Muscle of leg (tissue), 11 donors: ENCODE measurements around the gene ABCF1. TPM values are rescaled to one million over a fixed set of nuclear protein-coding genes. Genes with fewer than 3 reads are reported as not detected.

Source experiments
- DNase-seq: peaks from one replicate; pipeline ENCODE4 v3.0.0; 2013
- H3K27ac ChIP-seq: one replicate; pipeline ENCODE4 v1.5.1; 2013; ENCODE audit warnings: mild to moderate bottlenecking, low read length, control low read depth
- H3K27me3 ChIP-seq: one replicate; pipeline ENCODE4 v1.6.1; 2013; ENCODE audit warnings: low read length; ENCODE audit not compliant: control insufficient read depth, insufficient read depth
- H3K36me3 ChIP-seq: one replicate; pipeline ENCODE4 v1.6.1; 2013; ENCODE audit warnings: low read length; ENCODE audit not compliant: control insufficient read depth, insufficient read depth
- H3K4me1 ChIP-seq: one replicate; pipeline ENCODE4 v1.6.1; 2013; ENCODE audit warnings: low read length; ENCODE audit not compliant: control insufficient read depth, insufficient read depth
- H3K4me3 ChIP-seq: one replicate; pipeline ENCODE4 v1.5.1; 2013; ENCODE audit warnings: low read length, control low read depth
- H3K9me3 ChIP-seq: replicated peaks from 2 replicates; pipeline ENCODE4 v1.6.1; 2013; ENCODE audit warnings: low read depth, low read length; ENCODE audit not compliant: control insufficient read depth
- WGBS: methylation state at CpG from one replicate; pipeline ENCODE4 v1.1.5; 2013; ENCODE audit warnings: missing lambda C conversion rate; ENCODE audit not compliant: insufficient coverage; 5-methylcytosine and 5-hydroxymethylcytosine counted together
- polyA plus RNA-seq, 8 donors: library from polyadenylated mRNA; unstranded; fragments of 120-200 nt; gene quantifications; one replicate each; pipeline versions ENCODE4 v1.2.1 to v1.2.3, GENCODE V29; 2013; ENCODE audit warnings: inconsistent platforms in 1 of 8, low replicate concordance in 1 of 8; ENCODE audit not compliant: insufficient read length in 8 of 8, insufficient read depth in 1 of 8
- total RNA-seq: library from RNA; stranded (reverse); fragments of 120-200 nt; gene quantifications from one replicate; pipeline ENCODE4 v1.2.4, GENCODE V29; 2013

Gene ABCF1
- total and polyA plus RNA-seq, 9 donors, result 26.6 to 56.1 (median 50.4) TPM

GRCh38 chr6:30542915-30543314 is 28.3 kb upstream of the ABCF1 start:
- H3K27ac ChIP-seq, result peak overlapping the region; percentile 17
- no peaks in the 10 kb centered on the region for H3K9me3 ChIP-seq
- no peak for DNase-seq
- no peak overlapping the region for H3K4me3 ChIP-seq
- H3K36me3 ChIP-seq, result peaks cover 22% of the 10 kb centered on the region
- H3K27me3 ChIP-seq, result peaks cover 2% of the 10 kb centered on the region
- WGBS, result no CpG with 5 or more reads among the region's 1 CpG
- peaks cover 9% of the 10 kb centered on the region for H3K4me1 ChIP-seq

DNA sequence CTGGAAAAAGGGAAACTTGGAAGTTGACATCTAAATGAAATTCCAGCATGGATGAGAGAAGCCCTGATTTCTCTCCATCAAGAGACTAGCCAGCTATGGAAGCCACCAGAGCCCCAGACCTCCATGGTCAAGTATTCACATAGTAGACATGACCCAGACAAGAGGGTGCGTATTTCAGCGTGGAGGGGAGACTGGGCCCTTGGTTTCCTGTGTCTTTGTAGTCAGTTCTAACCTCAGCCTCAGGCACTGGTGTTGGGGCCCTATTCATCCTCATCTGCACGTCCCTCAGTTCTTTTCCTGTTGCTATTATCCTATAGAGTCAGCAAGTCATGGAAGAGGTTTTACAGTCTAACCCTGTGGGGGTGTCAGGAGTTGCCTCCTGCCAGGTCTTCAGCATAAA is 27.4 kb upstream of the ABCF1 start:
- H3K27me3 ChIP-seq, result peaks cover 2% of the 10 kb centered on the region
- H3K9me3 ChIP-seq, result no peaks in the 10 kb centered on the region

GRCh38 chr6:30544666-30545272 is 26.5 kb upstream of the ABCF1 start:
- peak; percentile 70 for DNase-seq
- peaks cover 37% of the 10 kb centered on the region for H3K36me3 ChIP-seq
- H3K27ac ChIP-seq, result no peak overlapping the region
- WGBS, result 45% methylated on average over 5 of the region's 6 CpGs
- no peaks in the 10 kb centered on the region for H3K9me3 ChIP-seq
- peaks cover 9% of the 10 kb centered on the region for H3K4me1 ChIP-seq
- no peak overlapping the region for H3K4me3 ChIP-seq
- peaks cover 2% of the 10 kb centered on the region for H3K27me3 ChIP-seq

More for the DNA sequence above, 27.4 kb upstream of the ABCF1 start:
- WGBS, result no CpG with 5 or more reads among the region's 3 CpGs
- H3K4me3 ChIP-seq, result no peak overlapping the region
- no peak overlapping the region for H3K27ac ChIP-seq
- no peak for DNase-seq
- H3K36me3 ChIP-seq, result peaks cover 30% of the 10 kb centered on the region
- H3K4me1 ChIP-seq, result peaks cover 9% of the 10 kb centered on the region

- no peak for DNase-seq
- peaks cover 58% of the 10 kb centered on the region for H3K36me3 ChIP-seq
- H3K4me1 ChIP-seq, result peaks cover 4% of the 10 kb centered on the region
- no peak overlapping the region for H3K4me3 ChIP-seq
- H3K27ac ChIP-seq, result no peak overlapping the region
- 97% methylated on average over 4 of the region's 6 CpGs for WGBS
- H3K27me3 ChIP-seq, result peaks cover 2% of the 10 kb centered on the region
- no peaks in the 10 kb centered on the region for H3K9me3 ChIP-seq
Observed at GRCh38 chr6:30547454-30547853, 23.8 kb upstream of the ABCF1 start.

DNA sequence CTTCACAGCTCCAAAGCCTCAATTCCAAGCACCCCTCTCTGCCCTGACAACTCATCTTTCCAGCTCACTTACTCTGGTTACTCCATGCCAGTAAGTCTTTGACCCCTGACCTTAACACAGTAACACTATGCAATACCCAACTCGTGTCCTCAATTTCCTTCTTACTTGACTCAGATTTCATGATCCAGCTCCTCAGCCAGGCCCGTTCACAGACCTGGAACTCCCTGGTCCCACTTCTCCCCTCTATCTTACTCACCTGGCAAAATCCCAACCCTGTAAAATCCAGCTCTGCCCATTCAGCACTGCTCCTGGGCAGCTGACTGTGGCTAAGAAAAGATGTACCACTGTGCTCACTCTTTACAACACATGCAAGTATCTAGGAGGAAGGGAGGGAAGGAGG is 22.9 kb upstream of the ABCF1 start:
- H3K4me1 ChIP-seq, result no peaks in the 10 kb centered on the region
- H3K27ac ChIP-seq, result no peak overlapping the region
- no peaks in the 10 kb centered on the region for H3K27me3 ChIP-seq
- H3K4me3 ChIP-seq, result no peak overlapping the region
- 72% methylated on average over 2 of the region's 2 CpGs for WGBS
- peaks cover 67% of the 10 kb centered on the region for H3K36me3 ChIP-seq
- H3K9me3 ChIP-seq, result no peaks in the 10 kb centered on the region
- DNase-seq, result no peak

- no peaks in the 10 kb centered on the region for H3K9me3 ChIP-seq
- H3K4me1 ChIP-seq, result peaks cover 22% of the 10 kb centered on the region
- no peak overlapping the region for H3K4me3 ChIP-seq
- peaks cover 46% of the 10 kb centered on the region for H3K36me3 ChIP-seq
- 86% methylated on average over 2 of the region's 4 CpGs for WGBS
- no peaks in the 10 kb centered on the region for H3K27me3 ChIP-seq
- no peak overlapping the region for H3K27ac ChIP-seq
- DNase-seq, result no peak
Observed at GRCh38 chr6:30554404-30554803, 16.8 kb upstream of the ABCF1 start.

DNA sequence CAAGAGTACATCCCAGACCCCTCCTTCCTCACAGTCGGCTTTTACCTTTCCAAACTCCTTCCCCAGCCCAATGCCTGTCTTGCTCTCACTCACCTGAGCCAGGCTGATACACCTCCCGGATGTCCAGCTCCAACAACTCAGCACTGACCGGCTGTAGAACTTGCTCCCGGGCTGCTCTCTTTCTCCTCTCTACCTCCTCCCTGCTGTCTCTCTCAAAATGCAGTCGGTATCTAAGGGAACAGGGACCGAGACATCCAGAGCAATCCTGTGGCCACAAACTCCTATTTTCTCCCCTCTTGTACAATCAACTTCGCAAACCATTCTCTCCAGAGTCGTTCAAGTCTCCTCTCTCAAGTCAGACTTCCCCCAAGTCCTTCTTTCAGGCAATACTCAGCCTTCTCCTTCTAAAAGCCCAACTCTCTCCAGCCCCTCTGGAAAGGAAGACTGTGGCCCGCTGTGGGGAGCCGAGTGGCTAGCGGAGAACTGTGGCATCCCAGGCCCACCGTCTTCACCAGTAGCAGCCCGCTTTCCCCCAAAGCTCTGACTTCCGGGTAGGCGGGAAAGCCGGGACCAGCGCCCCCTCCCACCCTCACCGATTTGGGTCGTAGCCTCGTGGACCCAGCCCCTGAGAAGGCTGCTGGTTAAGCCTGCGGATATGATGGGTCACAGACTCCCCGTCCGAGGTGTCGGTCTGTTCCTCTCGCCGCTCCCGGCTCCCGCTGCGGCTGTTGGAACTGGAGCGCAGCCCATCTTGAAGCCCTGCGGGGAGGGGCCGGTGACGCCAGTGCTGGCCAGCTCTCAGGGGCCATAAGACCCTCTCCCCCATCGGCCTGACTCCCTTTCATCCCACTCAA is 16.1 kb upstream of the ABCF1 start:
- no peak for DNase-seq
- peaks cover 22% of the 10 kb centered on the region for H3K4me1 ChIP-seq

DNA sequence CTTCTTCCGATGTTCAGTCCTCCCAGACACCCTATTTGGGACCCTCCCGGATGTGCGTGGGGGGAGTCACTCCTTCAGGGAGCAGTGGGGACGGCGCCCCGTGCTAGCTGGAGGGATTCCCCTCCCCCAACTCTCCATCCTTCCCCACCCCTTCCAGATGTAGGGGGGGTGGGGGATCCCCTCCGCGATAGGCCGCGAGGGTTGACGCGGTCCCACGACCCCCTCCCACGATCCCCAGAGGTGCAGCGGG is 15.5 kb upstream of the ABCF1 start:
- peaks cover 35% of the 10 kb centered on the region for H3K36me3 ChIP-seq
- WGBS, result 0% methylated on average over 3 of the region's 15 CpGs
- DNase-seq, result no peak

More for the DNA sequence above, 16.1 kb upstream of the ABCF1 start:
- 5% methylated on average over 32 of the region's 34 CpGs for WGBS
- Histone ChIP-seq H3K27me3 (no peaks in the 10 kb centered on the region), H3K27ac (peak overlapping the region; percentile 99), H3K36me3 (peaks cover 41% of the 10 kb centered on the region), H3K9me3 (no peaks in the 10 kb centered on the region), H3K4me3 (peak overlapping the region; percentile 99)

DNA sequence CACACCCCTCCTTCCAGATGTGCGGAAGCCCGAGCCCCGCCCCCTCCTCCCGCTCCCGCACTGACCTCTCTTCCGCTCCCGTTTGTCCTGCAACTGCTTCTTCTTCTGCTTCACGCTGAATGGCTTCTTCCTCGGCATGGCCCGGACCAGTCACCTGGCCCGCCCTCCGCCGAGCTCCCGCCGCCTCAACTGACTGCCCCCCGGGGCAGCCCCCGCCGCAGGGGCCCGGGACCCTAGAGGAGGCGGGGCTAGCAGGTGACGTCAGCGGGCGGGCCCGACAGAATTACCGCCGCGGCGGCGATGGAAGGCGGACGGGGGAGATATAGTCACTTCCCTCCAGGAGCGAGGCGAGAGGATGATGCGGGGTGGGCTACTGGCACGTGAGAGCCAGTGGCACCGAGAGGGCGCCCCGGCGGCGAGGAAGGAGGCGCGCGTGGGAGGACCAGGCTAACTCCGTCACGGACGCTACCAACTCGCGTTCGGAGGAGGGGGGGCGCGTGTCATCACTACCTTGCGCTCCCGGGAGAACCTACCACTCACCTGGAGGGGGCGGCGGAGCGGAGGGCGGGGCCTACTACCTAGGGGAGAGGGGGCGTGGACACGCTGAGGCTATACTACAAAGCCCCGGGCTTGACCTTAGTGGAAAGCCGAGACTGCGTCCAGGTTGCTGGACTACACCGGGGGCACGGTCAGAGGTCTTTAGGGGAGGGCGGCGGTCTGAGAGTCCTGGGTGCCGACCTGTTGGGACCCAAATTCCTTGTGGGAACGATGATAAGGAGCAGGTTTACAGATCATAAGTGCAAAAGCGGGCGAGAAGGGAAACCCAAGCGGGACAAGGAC is 15.0 kb upstream of the ABCF1 start, which contains the start of gene GNL1:
GNL1 (minus strand) TSS at position 424 of the 840 bp plus-strand sequence; CDS start at position 138, 286 bp downstream.
- WGBS, result under 1% methylated on average over 70 of the region's 71 CpGs
- peak; percentile 95 for DNase-seq
- H3K9me3 ChIP-seq, result no peaks in the 10 kb centered on the region
- H3K27ac ChIP-seq, result peak within 1 kb of the TSS; percentile 99
- peaks cover 22% of the 10 kb centered on the region for H3K4me1 ChIP-seq
- H3K27me3 ChIP-seq, result no peaks in the 10 kb centered on the region
- H3K4me3 ChIP-seq, result peak within 1 kb of the TSS; percentile 99
- peaks cover 31% of the 10 kb centered on the region for H3K36me3 ChIP-seq

More for the DNA sequence above, 15.5 kb upstream of the ABCF1 start:
- peaks cover 22% of the 10 kb centered on the region for H3K4me1 ChIP-seq
- H3K27me3 ChIP-seq, result no peaks in the 10 kb centered on the region
- peak overlapping the region; percentile 99 for H3K27ac ChIP-seq
- peak overlapping the region; percentile 99 for H3K4me3 ChIP-seq
- H3K9me3 ChIP-seq, result no peaks in the 10 kb centered on the region
